RWPE2 (cell line): ENCODE measurements around the gene ITPKC.

Source experiments
- ATAC-seq: fragments of 200-7000 bp; cut with Tn5 transposase; 3 replicates; pipeline ENCODE4 v1.9.1; 2021; ENCODE audit warnings: low read depth
- DNase-seq: peaks from one replicate; pipeline ENCODE4 v3.0.0-alpha.2; 2020; ENCODE audit warnings: low spot score
- H3K27ac ChIP-seq: fragments of 450-650 bp; 2 replicates; pipeline ENCODE4 v1.5.1; 2017; ENCODE audit warnings: mild to moderate bottlenecking; ENCODE audit not compliant: poor library complexity, severe bottlenecking
- H3K27me3 ChIP-seq: fragments of 250-450 bp; sonication (Bioruptor Pico); 2 replicates; pipeline ENCODE4 v1.5.1; 2021; ENCODE audit warnings: mild to moderate bottlenecking, moderate library complexity; ENCODE audit not compliant: insufficient read depth, poor library complexity, severe bottlenecking
- H3K36me3 ChIP-seq: fragments of 250-450 bp; sonication (Bioruptor Pico); 2 replicates; pipeline ENCODE4 v1.5.1; 2020; ENCODE audit warnings: low read depth, mild to moderate bottlenecking, moderate library complexity
- H3K4me1 ChIP-seq: fragments of 250-450 bp; sonication (Bioruptor Pico); 2 replicates; pipeline ENCODE4 v1.5.1; 2021; ENCODE audit warnings: mild to moderate bottlenecking, moderate library complexity; ENCODE audit not compliant: insufficient read depth, poor library complexity, severe bottlenecking
- H3K4me3 ChIP-seq: fragments of 250-450 bp; sonication (Bioruptor Pico); 2 replicates; pipeline ENCODE4 v1.5.1; 2021; ENCODE audit warnings: mild to moderate bottlenecking, moderate library complexity; ENCODE audit not compliant: severe bottlenecking
- H3K9me3 ChIP-seq: fragments of 250-450 bp; sonication (Bioruptor Pico); 2 replicates; pipeline ENCODE4 v1.5.1; 2021; ENCODE audit warnings: mild to moderate bottlenecking, moderate library complexity; ENCODE audit not compliant: severe bottlenecking
- TF ChIP-seq, protein P1 (sequence below): fragments of 450-650 bp; IDR thresholded peaks from one replicate; pipeline ENCODE4 v1.5.1; 2017; ENCODE audit warnings: mild to moderate bottlenecking, moderate library complexity; ENCODE audit not compliant: poor library complexity, severe bottlenecking

The ITPKC gene

DNA sequence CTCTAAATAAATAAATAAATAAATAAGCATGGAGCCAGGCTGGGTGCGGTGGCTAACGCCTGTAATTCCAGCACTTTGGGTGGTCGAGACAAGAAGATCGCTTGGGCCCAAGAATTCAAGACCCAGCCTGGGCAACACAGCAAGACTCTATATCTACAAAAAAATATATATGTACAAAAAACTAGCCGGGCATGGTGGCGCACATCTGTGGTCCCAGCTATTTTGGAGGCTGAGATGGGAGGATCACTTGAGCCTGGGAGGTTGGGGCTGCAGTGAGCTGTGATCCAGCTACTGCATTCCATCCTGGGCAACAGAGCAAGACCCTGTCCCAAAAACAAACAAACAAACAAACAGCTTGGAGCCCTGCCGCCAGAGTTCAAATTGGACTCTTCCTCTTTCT, 30.6 kb downstream of the ITPKC start:
- ATAC-seq (no peak), DNase-seq (no peak)
- Histone ChIP-seq H3K9me3 (no peaks in the 10 kb centered on the region), H3K27me3 (no peaks in the 10 kb centered on the region), H3K4me3 (no peak overlapping the region), H3K36me3 (peaks cover 8% of the 10 kb centered on the region; the same call in 1 of the 2 replicates), H3K4me1 (peaks cover 7% of the 10 kb centered on the region), H3K27ac (no peak overlapping the region)
- TF ChIP-seq, protein P1, sequence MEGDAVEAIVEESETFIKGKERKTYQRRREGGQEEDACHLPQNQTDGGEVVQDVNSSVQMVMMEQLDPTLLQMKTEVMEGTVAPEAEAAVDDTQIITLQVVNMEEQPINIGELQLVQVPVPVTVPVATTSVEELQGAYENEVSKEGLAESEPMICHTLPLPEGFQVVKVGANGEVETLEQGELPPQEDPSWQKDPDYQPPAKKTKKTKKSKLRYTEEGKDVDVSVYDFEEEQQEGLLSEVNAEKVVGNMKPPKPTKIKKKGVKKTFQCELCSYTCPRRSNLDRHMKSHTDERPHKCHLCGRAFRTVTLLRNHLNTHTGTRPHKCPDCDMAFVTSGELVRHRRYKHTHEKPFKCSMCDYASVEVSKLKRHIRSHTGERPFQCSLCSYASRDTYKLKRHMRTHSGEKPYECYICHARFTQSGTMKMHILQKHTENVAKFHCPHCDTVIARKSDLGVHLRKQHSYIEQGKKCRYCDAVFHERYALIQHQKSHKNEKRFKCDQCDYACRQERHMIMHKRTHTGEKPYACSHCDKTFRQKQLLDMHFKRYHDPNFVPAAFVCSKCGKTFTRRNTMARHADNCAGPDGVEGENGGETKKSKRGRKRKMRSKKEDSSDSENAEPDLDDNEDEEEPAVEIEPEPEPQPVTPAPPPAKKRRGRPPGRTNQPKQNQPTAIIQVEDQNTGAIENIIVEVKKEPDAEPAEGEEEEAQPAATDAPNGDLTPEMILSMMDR: no peak

DNA sequence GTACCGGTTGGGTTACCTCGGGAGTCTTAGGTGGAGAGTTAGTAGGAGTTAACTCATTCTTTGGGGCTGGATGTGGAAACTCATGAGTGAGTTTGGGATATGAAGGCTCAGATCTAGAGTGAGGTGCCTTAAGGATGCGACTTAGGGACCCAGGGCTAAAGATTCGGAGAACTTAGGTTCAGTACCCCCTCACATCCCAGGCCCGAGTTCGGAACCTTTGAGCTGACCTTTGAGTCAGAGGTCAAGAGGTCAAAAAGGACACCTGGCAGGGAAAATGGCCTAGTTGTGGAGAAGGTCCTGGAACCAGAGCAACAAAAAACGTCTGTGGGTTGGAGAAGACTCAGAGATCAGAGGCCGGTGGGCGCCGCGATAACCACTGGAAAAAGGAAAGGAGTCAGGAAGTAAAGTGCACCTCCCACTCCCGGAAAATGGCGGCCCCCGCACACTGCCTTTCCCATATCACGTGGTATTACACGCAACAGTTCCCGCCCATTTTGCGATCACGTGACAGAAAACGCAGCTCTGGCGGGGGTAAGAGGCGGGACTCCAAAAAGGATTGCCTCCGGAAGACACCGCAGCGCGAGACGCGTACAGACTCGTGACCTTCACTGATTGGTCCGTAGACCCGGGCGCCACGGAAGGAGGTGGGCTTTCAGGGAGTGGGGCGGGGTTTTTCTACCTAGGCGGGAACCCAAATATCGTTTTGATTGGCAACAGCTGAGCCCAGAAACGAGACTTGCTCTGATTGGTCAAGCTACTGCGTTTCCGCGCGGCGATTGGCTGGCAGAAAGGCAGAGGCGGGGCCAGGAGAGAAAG, 33.4 kb downstream of the ITPKC start, which contains the start of gene ACTMAP:
Gene ACTMAP (minus strand): TSS at position 420 of the 816 bp plus-strand sequence. CDS start 674 bp downstream, outside the sequence.
- Histone ChIP-seq H3K4me1 (peaks cover 15% of the 10 kb centered on the region), H3K4me3 (peak within 1 kb of the TSS; percentile 67), H3K27me3 (no peaks in the 10 kb centered on the region), H3K9me3 (no peaks in the 10 kb centered on the region), H3K27ac (peak within 1 kb of the TSS; percentile 80), H3K36me3 (peaks cover 27% of the 10 kb centered on the region)
- ATAC-seq: peak; percentile 90
- peak; percentile 99 for DNase-seq
- TF ChIP-seq, protein P1: no peak

DNA sequence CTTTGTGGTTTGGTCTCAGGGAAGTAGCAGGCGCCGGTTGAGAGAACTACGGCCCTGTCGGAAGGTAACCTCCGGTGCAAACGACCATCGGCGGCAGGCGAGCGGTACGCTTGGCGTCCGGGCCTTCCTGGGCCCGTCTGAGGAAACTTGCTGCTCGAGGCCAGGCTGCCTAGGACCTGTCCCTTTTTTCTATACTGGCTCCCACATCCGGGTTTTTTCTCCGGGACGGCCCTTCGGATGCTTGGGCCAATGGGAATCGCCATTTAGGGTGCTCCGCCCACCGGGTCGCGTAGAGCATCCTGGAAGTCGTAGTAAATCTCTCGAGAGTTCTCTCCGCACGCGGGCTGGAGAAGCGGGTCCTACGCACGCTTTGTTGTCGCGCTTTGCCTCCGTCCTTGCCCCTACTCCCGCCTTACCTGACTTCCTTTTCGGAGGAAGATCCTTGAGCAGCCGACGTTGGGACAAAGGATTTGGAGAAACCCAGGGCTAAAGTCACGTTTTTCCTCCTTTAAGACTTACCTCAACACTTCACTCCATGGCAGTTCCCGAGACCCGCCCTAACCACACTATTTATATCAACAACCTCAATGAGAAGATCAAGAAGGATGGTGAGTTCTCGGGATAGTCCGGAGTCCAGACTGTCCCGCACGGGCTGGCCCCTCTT, 34.1 kb downstream of the ITPKC start, which contains the start of gene SNRPA:
Gene SNRPA (plus strand): TSS at position 330 of the 664 bp plus-strand sequence. CDS start 206 bp downstream, at position 536.
- DNase-seq (peak; percentile 98), ATAC-seq (peak; percentile 73)
- TF ChIP-seq, protein P1: no peak
- H3K9me3 ChIP-seq: no peaks in the 10 kb centered on the region
- peaks cover 23% of the 10 kb centered on the region for H3K4me1 ChIP-seq
- peaks cover 35% of the 10 kb centered on the region for H3K36me3 ChIP-seq
- H3K4me3 ChIP-seq: peak within 1 kb of the TSS; percentile 67
- peak within 1 kb of the TSS; percentile 80 for H3K27ac ChIP-seq
- H3K27me3 ChIP-seq: no peaks in the 10 kb centered on the region

DNA sequence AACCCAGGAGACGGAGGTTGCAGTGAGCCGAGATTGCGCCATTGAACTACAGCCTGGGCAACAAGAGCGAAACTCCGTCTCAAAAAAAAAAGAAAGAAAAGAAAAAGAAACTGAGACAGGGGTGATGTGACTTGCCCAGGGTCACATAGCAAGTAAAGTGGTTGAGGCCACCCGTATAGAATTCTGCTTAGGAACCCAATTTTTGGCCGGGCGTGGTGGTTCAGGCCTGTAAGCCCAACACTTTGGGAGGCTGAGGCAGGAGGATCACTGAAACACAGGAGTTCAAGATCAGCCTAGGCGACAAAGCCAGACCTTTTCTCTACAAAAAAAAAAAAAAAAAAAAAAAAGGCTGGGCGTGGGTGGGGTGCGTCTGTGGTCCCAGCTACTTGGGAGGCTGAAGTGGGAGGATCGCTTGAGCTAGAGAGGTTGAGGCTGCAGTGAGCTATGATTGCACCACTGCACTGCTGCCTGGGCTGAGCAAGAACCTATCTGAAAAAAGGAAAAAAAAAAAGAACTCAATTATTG, 35.4 kb downstream of the ITPKC start:
- H3K36me3 ChIP-seq: peaks cover 48% of the 10 kb centered on the region
- TF ChIP-seq, protein P1: no peak

More for the DNA sequence above, 35.4 kb downstream of the ITPKC start:
- H3K4me3 ChIP-seq: peak overlapping the region; percentile 67
- DNase-seq: no peak
- peaks cover 26% of the 10 kb centered on the region for H3K4me1 ChIP-seq
- no peaks in the 10 kb centered on the region for H3K9me3 ChIP-seq
- H3K27me3 ChIP-seq: no peaks in the 10 kb centered on the region
- no peak for ATAC-seq
- peak overlapping the region; percentile 80 for H3K27ac ChIP-seq
